Mucosa of descending colon (tissue), 3 donors: ENCODE results near the gene TSPEAR. TPM values are rescaled to one million over a fixed set of nuclear protein-coding genes. Genes with fewer than 3 reads are reported as not detected.
A peak's percentile ranks its signal among the peaks of the same experiment; 100 is the strongest.

Source experiments
- ATAC-seq: fragments of 200-7000 bp; cut with Tn5 transposase; one replicate; pipeline ENCODE4 v1.9.1; 2020; ENCODE audit warnings: mild to moderate bottlenecking, moderate library complexity
- DNase-seq, 3 donors: peaks; one replicate each; pipeline ENCODE4 v3.0.0-alpha.2; 2020
- H3K36me3 ChIP-seq: fragments of 200-600 bp; one replicate; pipeline ENCODE4 v1.8.0; 2021; ENCODE audit warnings: low read depth, mild to moderate bottlenecking
- H3K4me1 ChIP-seq: fragments of 200-600 bp; one replicate; pipeline ENCODE4 v1.8.0; 2021; ENCODE audit warnings: low read depth, mild to moderate bottlenecking
- H3K4me3 ChIP-seq: fragments of 200-600 bp; one replicate; pipeline ENCODE4 v1.8.0; 2021; ENCODE audit warnings: mild to moderate bottlenecking
- H3K9me3 ChIP-seq: fragments of 200-600 bp; one replicate; pipeline ENCODE4 v1.8.0; 2021; ENCODE audit warnings: mild to moderate bottlenecking
- CTCF ChIP-seq: fragments of 200-600 bp; IDR thresholded peaks from one replicate; pipeline ENCODE4 v1.8.0; 2022; ENCODE audit warnings: antibody characterized with exemption, mild to moderate bottlenecking
- intact Hi-C, 2 donors: fragments of 100-400 bp; cut with DNase I in 1 of 2; cut with micrococcal nuclease in 1 of 2; formaldehyde crosslinking; loops; one replicate each; pipeline versions ENCODE4 v1.11.0 to v1.11.1; 2022; cut with DNase I, micrococcal nuclease
- total RNA-seq, 3 donors: library from RNA; stranded (reverse); fragmentation: NEBNext Ultra II Directional in 2 of 3; extraction: Animal tissue kit (Norgen Biotek cat#: 25700) in 2 of 3; gene quantifications; one replicate each; pipeline versions ENCODE4 v1.2.1 to v1.2.4, GENCODE V29; 2021 to 2023
- donor health status: DM: no; HTN: no; CAD: no; lungs with moderate emphysema.
- donor health status: DM: no; HTN: no; CAD: no.
- donor health status: DM: no; HTN: yes; CAD: no.

TSPEAR gene
- total RNA-seq, 3 donors from 2014 or later = 0.28 TPM; not detected in 2

GRCh38 chr21:44456214-44456914, 255.0 kb downstream of the TSPEAR start:
- ATAC-seq (no peak), DNase-seq (peak in 2 of 3 donors; percentile 37 to 47)
- no peak for TF ChIP-seq CTCF
- intact Hi-C loops = no loop called here
- Histone ChIP-seq H3K9me3 (no peaks in the 10 kb centered on the region), H3K36me3 (no peaks in the 10 kb centered on the region), H3K4me3 (no peak overlapping the region), H3K4me1 (peaks cover 6% of the 10 kb centered on the region)

- ATAC-seq (peak; percentile 69), DNase-seq (peak; percentile 58 to 75 (median 67))
- intact Hi-C loops = no loop called here
- Histone ChIP-seq H3K4me1 (peaks cover 6% of the 10 kb centered on the region), H3K4me3 (peak overlapping the region; percentile 38), H3K9me3 (no peaks in the 10 kb centered on the region), H3K36me3 (no peaks in the 10 kb centered on the region)
- no peak for TF ChIP-seq CTCF
These were observed 255.7 kb downstream of the TSPEAR start for GRCh38 chr21:44455524-44456213.

GRCh38 chr21:44454747-44455523, 256.4 kb downstream of the TSPEAR start, which contains the start of gene LRRC3:
TSS of gene LRRC3 (plus strand) at chr21:44455510. CDS start at chr21:44456645, 1,135 bp downstream.
- peak within 1 kb of the TSS; percentile 38 for H3K4me3 ChIP-seq
- no peaks in the 10 kb centered on the region for H3K9me3 ChIP-seq
- TF ChIP-seq CTCF = no peak
- intact Hi-C loops = no loop called here
- no peaks in the 10 kb centered on the region for H3K36me3 ChIP-seq
- peak; percentile 89 to 92 (median 90) for DNase-seq
- peaks cover 6% of the 10 kb centered on the region for H3K4me1 ChIP-seq
- ATAC-seq = peak; percentile 94

- ATAC-seq = no peak
- peaks cover 6% of the 10 kb centered on the region for H3K4me1 ChIP-seq
- H3K4me3 ChIP-seq = no peak overlapping the region
- H3K9me3 ChIP-seq = no peaks in the 10 kb centered on the region
- no peak for DNase-seq
- no peaks in the 10 kb centered on the region for H3K36me3 ChIP-seq
- intact Hi-C loops = no loop called here
- no peak for TF ChIP-seq CTCF
These were observed 257.3 kb downstream of the TSPEAR start for GRCh38 chr21:44454058-44454457.

- ATAC-seq = no peak
- Histone ChIP-seq H3K36me3 (no peaks in the 10 kb centered on the region), H3K4me1 (peaks cover 6% of the 10 kb centered on the region), H3K4me3 (no peak overlapping the region), H3K9me3 (no peaks in the 10 kb centered on the region)
- no peak for DNase-seq
- no peak for TF ChIP-seq CTCF
- intact Hi-C loops = no loop called here
These were observed 258.3 kb downstream of the TSPEAR start for GRCh38 chr21:44453120-44453519.
